Rectal smooth muscle tissue (tissue), 1 donor: ENCODE measurements around the gene NR1H3.

ENCODE experiments used
- H3K27ac ChIP-seq: one replicate; pipeline ENCODE4 v1.7.0; 2013; ENCODE audit warnings: low read depth, low read length, inconsistent platforms
- H3K27me3 ChIP-seq: one replicate; pipeline ENCODE4 v1.7.0; 2013; ENCODE audit warnings: low read length; ENCODE audit not compliant: control insufficient read depth, insufficient read depth
- H3K36me3 ChIP-seq: one replicate; pipeline ENCODE4 v1.7.0; 2013; ENCODE audit warnings: low read length; ENCODE audit not compliant: control insufficient read depth, insufficient read depth
- H3K4me1 ChIP-seq: one replicate; pipeline ENCODE4 v1.7.0; 2013; ENCODE audit warnings: low read length; ENCODE audit not compliant: control insufficient read depth, insufficient read depth
- H3K4me3 ChIP-seq: one replicate; pipeline ENCODE4 v1.7.0; 2013; ENCODE audit warnings: low read length
- H3K9ac ChIP-seq: one replicate; pipeline ENCODE4 v1.7.0; 2013; ENCODE audit warnings: low read length

NR1H3 gene

DNA sequence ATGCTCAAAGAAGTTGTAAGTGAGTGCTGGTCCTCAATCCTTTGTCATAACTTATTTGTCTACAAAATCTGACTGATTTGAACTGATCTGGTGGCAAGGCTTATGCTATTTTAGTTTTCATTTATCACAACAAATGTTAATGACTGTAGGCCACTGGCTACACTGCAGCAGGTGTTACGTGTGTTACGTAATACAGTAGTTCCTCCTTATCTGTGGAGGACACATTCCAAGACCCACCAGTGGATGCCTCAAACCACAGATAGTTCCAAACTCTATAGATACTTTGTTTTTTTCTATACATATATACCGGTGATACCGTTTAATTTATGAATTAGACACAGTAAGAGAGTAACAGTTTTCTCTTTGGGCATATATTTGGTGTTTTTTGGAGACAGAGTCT, 19.1 kb downstream of the NR1H3 start:
- H3K36me3 ChIP-seq, result peaks cover 49% of the 10 kb centered on the region
- no peaks in the 10 kb centered on the region for H3K27me3 ChIP-seq
- H3K4me1 ChIP-seq, result peaks cover 3% of the 10 kb centered on the region
- H3K27ac ChIP-seq, result no peak overlapping the region
- no peak overlapping the region for H3K9ac ChIP-seq
- no peak overlapping the region for H3K4me3 ChIP-seq

GRCh38 chr11:47278058-47278457, 20.3 kb downstream of the NR1H3 start:
- Histone ChIP-seq H3K9ac (no peak overlapping the region), H3K4me3 (no peak overlapping the region), H3K27me3 (no peaks in the 10 kb centered on the region), H3K27ac (no peak overlapping the region), H3K36me3 (peaks cover 57% of the 10 kb centered on the region), H3K4me1 (no peaks in the 10 kb centered on the region)

- Histone ChIP-seq H3K4me3 (no peak overlapping the region), H3K27me3 (no peaks in the 10 kb centered on the region), H3K4me1 (no peaks in the 10 kb centered on the region), H3K9ac (no peak overlapping the region), H3K36me3 (peaks cover 58% of the 10 kb centered on the region), H3K27ac (no peak overlapping the region)
Measured at GRCh38 chr11:47278769-47279168, 21.0 kb downstream of the NR1H3 start.

DNA sequence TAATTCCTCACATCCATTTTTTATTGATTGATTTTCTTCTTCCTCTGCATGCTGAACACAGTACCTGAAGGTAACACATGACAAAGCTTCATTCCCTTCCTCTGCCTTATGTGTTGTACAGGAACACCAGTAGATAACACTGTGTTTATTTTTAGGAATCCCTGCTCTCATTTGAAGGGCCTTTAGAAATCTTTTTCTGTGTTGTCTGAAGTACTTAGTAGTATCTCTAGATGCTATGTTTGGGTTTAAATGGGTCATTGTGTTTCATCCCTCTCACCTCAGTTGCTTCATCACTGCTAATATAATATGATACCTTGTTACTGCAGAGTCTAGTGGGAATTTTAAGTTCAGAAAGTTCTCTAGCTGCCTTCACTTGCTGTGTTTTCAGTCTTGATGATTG, 22.3 kb downstream of the NR1H3 start:
- peaks cover 65% of the 10 kb centered on the region for H3K36me3 ChIP-seq
- no peaks in the 10 kb centered on the region for H3K27me3 ChIP-seq
- no peaks in the 10 kb centered on the region for H3K4me1 ChIP-seq
- no peak overlapping the region for H3K4me3 ChIP-seq
- H3K9ac ChIP-seq, result no peak overlapping the region
- no peak overlapping the region for H3K27ac ChIP-seq

GRCh38 chr11:47280860-47281259, 23.1 kb downstream of the NR1H3 start:
- peaks cover 66% of the 10 kb centered on the region for H3K36me3 ChIP-seq
- H3K27ac ChIP-seq, result no peak overlapping the region
- H3K4me1 ChIP-seq, result no peaks in the 10 kb centered on the region
- no peak overlapping the region for H3K4me3 ChIP-seq
- H3K27me3 ChIP-seq, result no peaks in the 10 kb centered on the region
- H3K9ac ChIP-seq, result no peak overlapping the region

- Histone ChIP-seq H3K36me3 (peaks cover 64% of the 10 kb centered on the region), H3K27me3 (no peaks in the 10 kb centered on the region), H3K4me1 (no peaks in the 10 kb centered on the region), H3K9ac (no peak overlapping the region), H3K4me3 (no peak overlapping the region), H3K27ac (no peak overlapping the region)
Measured at GRCh38 chr11:47282462-47282861, 24.7 kb downstream of the NR1H3 start.

DNA sequence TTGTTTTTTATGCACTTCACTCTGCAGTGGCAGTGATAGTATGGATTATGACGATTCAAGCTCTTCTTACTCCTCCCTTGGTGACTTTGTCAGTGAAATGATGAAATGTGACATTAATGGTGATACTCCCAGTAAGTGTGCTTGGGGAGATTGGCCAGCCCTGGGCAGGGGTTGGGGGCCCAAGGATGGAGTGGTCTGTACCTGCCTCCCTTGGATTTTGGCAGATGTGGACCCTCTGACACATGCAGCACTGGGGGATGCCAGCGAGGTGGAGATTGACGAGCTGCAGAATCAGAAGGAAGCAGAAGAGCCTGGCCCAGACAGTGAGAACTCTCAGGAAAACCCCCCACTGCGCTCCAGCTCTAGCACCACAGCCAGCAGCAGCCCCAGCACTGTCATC, 26.4 kb downstream of the NR1H3 start:
- Histone ChIP-seq H3K27me3 (no peaks in the 10 kb centered on the region), H3K4me3 (no peak overlapping the region), H3K27ac (no peak overlapping the region), H3K4me1 (no peaks in the 10 kb centered on the region), H3K9ac (no peak overlapping the region), H3K36me3 (peaks cover 68% of the 10 kb centered on the region)

- Histone ChIP-seq H3K9ac (no peak overlapping the region), H3K27me3 (no peaks in the 10 kb centered on the region), H3K4me3 (no peak overlapping the region), H3K4me1 (no peaks in the 10 kb centered on the region), H3K27ac (no peak overlapping the region), H3K36me3 (peaks cover 78% of the 10 kb centered on the region)
Measured at GRCh38 chr11:47285969-47286770, 28.4 kb downstream of the NR1H3 start.

- Histone ChIP-seq H3K4me1 (no peaks in the 10 kb centered on the region), H3K36me3 (peaks cover 77% of the 10 kb centered on the region), H3K27me3 (no peaks in the 10 kb centered on the region), H3K27ac (no peak overlapping the region), H3K9ac (no peak overlapping the region), H3K4me3 (no peak overlapping the region)
Measured at GRCh38 chr11:47288066-47288465, 30.3 kb downstream of the NR1H3 start.

DNA sequence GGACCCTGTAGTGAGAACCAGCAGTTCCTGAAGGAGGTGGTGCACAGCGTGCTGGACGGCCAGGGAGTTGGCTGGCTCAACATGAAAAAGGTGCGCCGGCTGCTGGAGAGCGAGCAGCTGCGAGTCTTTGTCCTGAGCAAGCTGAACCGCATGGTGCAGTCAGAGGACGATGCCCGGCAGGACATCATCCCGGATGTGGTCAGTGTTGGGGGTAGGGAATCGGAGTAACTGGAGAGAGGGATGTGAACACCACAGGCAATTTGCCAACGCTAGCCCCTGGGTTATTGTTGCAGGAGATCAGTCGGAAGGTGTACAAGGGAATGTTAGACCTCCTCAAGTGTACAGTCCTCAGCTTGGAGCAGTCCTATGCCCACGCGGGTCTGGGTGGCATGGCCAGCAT, 32.1 kb downstream of the NR1H3 start:
- no peak overlapping the region for H3K9ac ChIP-seq
- no peaks in the 10 kb centered on the region for H3K27me3 ChIP-seq
- H3K4me1 ChIP-seq, result no peaks in the 10 kb centered on the region
- H3K4me3 ChIP-seq, result no peak overlapping the region
- H3K36me3 ChIP-seq, result peaks cover 69% of the 10 kb centered on the region
- no peak overlapping the region for H3K27ac ChIP-seq

- Histone ChIP-seq H3K27me3 (no peaks in the 10 kb centered on the region), H3K27ac (no peak overlapping the region)
Measured at GRCh38 chr11:47295385-47295784, 37.6 kb downstream of the NR1H3 start.

DNA sequence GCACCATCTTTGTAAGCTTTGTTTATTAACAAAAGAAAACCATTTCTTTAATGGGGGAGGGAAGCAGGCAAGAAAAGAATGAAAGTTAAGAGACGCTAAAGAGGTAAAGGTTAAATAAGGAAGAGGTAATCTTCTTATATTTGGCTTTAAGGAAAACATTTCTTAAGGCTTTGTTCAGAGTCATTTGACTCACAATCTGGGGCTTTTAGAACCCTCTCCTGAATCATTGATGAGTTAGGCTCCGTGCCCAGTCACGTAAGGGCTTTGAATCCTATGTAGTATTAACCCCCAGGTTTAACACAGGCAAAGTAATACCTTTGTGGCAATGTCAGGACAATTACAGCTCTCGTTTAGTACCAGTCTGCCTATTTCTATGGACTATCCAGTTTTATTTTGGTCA, 38.2 kb downstream of the NR1H3 start:
- Histone ChIP-seq H3K4me3 (no peak overlapping the region), H3K36me3 (peaks cover 29% of the 10 kb centered on the region), H3K4me1 (no peaks in the 10 kb centered on the region), H3K9ac (no peak overlapping the region), H3K27ac (no peak overlapping the region), H3K27me3 (no peaks in the 10 kb centered on the region)

More at GRCh38 chr11:47295385-47295784, 37.6 kb downstream of the NR1H3 start:
- Histone ChIP-seq H3K4me3 (no peak overlapping the region), H3K4me1 (no peaks in the 10 kb centered on the region), H3K36me3 (peaks cover 36% of the 10 kb centered on the region), H3K9ac (no peak overlapping the region)

DNA sequence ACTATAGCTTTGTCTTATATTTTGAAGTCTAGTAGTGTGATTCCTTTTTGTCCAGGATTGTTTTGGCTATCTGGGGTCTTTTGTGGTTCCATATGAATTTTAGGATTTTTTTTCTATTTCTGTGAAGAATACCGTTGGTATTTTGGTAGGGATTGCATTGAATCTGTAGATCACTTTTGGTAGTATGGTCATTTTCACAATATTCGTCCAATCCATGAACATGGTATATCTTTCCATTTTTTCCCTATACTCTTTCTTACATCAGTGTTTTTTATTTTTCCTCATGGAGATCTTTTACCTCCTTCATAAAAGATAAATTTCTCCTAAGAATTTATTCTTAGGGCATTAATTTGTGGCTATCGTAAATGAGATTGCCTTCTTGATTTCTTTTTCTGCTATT, 41.3 kb downstream of the NR1H3 start:
- H3K36me3 ChIP-seq, result peaks cover 15% of the 10 kb centered on the region
- H3K9ac ChIP-seq, result no peak overlapping the region
- no peak overlapping the region for H3K27ac ChIP-seq
- no peak overlapping the region for H3K4me3 ChIP-seq
- H3K27me3 ChIP-seq, result no peaks in the 10 kb centered on the region
- no peaks in the 10 kb centered on the region for H3K4me1 ChIP-seq
